ENCODE data around the gene TTLL7.

GRCh38 chr1:83901547-83902155 lies 97.3 kb downstream of the TTLL7 start:
- TF ChIP-seq, protein P1, sequence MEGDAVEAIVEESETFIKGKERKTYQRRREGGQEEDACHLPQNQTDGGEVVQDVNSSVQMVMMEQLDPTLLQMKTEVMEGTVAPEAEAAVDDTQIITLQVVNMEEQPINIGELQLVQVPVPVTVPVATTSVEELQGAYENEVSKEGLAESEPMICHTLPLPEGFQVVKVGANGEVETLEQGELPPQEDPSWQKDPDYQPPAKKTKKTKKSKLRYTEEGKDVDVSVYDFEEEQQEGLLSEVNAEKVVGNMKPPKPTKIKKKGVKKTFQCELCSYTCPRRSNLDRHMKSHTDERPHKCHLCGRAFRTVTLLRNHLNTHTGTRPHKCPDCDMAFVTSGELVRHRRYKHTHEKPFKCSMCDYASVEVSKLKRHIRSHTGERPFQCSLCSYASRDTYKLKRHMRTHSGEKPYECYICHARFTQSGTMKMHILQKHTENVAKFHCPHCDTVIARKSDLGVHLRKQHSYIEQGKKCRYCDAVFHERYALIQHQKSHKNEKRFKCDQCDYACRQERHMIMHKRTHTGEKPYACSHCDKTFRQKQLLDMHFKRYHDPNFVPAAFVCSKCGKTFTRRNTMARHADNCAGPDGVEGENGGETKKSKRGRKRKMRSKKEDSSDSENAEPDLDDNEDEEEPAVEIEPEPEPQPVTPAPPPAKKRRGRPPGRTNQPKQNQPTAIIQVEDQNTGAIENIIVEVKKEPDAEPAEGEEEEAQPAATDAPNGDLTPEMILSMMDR (IDR thresholded peaks at IDR 0.05), result no peak
- TF ChIP-seq POLR2A (IDR thresholded peaks at IDR 0.05; ENCODE audit: low read depth), result no peak
